Stomach (tissue), 4 donors: ENCODE results near the gene ZNF688.

Source experiments
- EP300 ChIP-seq: sonication (generic); formaldehyde crosslinking; IDR thresholded peaks from one replicate; pipeline ENCODE4 v1.6.1; 2017; ENCODE audit warnings: antibody characterized with exemption
- POLR2A ChIP-seq, 4 donors: fragments of 450-650 bp; IDR thresholded peaks; one replicate each; pipeline ENCODE4 v1.6.1; 2016; ENCODE audit warnings: antibody characterized with exemption in 4 of 4, control low read depth in 2 of 4, mild to moderate bottlenecking in 1 of 4, moderate library complexity in 1 of 4
- POLR2AphosphoS5 ChIP-seq, 3 donors: sonication (generic); formaldehyde crosslinking; IDR thresholded peaks; one replicate each; pipeline ENCODE4 v1.6.1; 2016; ENCODE audit warnings: antibody characterized with exemption in 3 of 3
- TF ChIP-seq, protein P1 (sequence below), 7 experiments: fragments of 450-650 bp in 4 of 7; fragments of 200-600 bp in 3 of 7; sonication (generic) in 3 of 7; IDR thresholded peaks; one replicate each; pipeline ENCODE4 v1.5.1; 2016 to 2019; ENCODE audit warnings: antibody characterized with exemption in 7 of 7, control low read depth in 2 of 7, mild to moderate bottlenecking in 1 of 7

DNA sequence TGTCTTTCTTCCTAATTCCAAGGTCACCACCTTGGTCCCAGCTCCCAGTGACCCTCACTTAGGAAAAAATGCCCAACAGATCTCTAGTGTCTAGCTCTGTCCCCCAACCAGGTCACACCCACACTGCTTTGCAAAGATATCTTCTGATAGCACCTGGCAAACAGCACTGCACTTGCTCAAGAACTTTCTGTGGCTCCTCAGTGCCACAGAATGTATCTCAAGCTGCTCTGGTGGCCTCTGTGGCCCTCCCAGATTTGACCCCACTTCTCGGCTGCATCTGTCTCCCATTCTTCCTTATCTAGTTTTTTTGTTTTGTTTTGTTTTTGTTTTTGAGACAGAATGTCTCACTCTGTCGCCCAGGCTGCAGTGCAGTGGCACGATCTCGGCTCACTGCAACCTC, 5.0 kb downstream of the ZNF688 start:
- TF ChIP-seq POLR2A (IDR thresholded peaks at IDR 0.05) (no peak), EP300 (no peak), POLR2AphosphoS5 (IDR thresholded peaks at IDR 0.05) (no peak)
- TF ChIP-seq, protein P1, sequence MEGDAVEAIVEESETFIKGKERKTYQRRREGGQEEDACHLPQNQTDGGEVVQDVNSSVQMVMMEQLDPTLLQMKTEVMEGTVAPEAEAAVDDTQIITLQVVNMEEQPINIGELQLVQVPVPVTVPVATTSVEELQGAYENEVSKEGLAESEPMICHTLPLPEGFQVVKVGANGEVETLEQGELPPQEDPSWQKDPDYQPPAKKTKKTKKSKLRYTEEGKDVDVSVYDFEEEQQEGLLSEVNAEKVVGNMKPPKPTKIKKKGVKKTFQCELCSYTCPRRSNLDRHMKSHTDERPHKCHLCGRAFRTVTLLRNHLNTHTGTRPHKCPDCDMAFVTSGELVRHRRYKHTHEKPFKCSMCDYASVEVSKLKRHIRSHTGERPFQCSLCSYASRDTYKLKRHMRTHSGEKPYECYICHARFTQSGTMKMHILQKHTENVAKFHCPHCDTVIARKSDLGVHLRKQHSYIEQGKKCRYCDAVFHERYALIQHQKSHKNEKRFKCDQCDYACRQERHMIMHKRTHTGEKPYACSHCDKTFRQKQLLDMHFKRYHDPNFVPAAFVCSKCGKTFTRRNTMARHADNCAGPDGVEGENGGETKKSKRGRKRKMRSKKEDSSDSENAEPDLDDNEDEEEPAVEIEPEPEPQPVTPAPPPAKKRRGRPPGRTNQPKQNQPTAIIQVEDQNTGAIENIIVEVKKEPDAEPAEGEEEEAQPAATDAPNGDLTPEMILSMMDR (IDR thresholded peaks at IDR 0.05) = no peak
